K562 (cell line): ENCODE data around the gene ZDHHC24. TPM values are rescaled to one million over a fixed set of nuclear protein-coding genes. Genes with fewer than 3 reads are reported as not detected.

ENCODE experiments used
- ATAC-seq: fragments of 200-7000 bp; cut with Tn5 transposase; 3 replicates; pipeline ENCODE4 v1.9.1; 2020; ENCODE audit warnings: moderate library complexity
- BruUV-seq: library from RNA; stranded (reverse); fragments of 400-500 nt; replicated peaks from 2 replicates; lab custom pipeline; 2021; lab: Mats Ljungman, UMichigan
- CTCF ChIA-PET: fragments of 300-600 bp; formaldehyde crosslinking; extraction: SDS; loops from one replicate; lab custom pipeline; 2021; ENCODE audit warnings: low intra/inter-chr PET ratio; lab: Yijun Ruan, JAX
- POLR2A ChIA-PET: fragments of 300-600, 350-650 bp; sonication (Branson Sonifier 250); formaldehyde crosslinking; extraction: SDS; loops from one replicate; lab custom pipeline; 2021; ENCODE audit warnings: antibody characterized with exemption, inconsistent platforms; lab: Yijun Ruan, JAX
- DNase-seq, 4 experiments: peaks; one replicate each; pipeline versions ENCODE4 v3.0.0 to v3.0.0-alpha.2; 2011 to 2018; ENCODE audit warnings: low spot score in 3 of 4, mixed read lengths in 3 of 4; ENCODE audit errors: extremely low read depth in 1 of 4
- FAIRE-seq: peaks from 2 replicates; lab custom pipeline; 2011; peaks lifted over from hg19 to GRCh38; lab: Jason Lieb, UNC
- H2AFZ ChIP-seq: 2 replicates; pipeline ENCODE4 v1.6.0; 2011; ENCODE audit warnings: low read depth, low read length, control low read depth, inconsistent platforms
- H3K27ac ChIP-seq: fragments of 200-600 bp; 3 replicates; pipeline ENCODE4 v1.8.0; 2011; ENCODE audit warnings: low read depth, mild to moderate bottlenecking, control low read depth, inconsistent platforms, low read length, moderate library complexity, mixed read lengths; ENCODE audit errors: extremely low read depth
- H3K27me3 ChIP-seq, 2 experiments: fragments of 300-600 bp in 1 of 2; 2 replicates in 1 of 2; 3 replicates in 1 of 2; pipeline versions ENCODE4 v1.6.0 to v1.8.0; 2011; ENCODE audit warnings: inconsistent platforms in 2 of 2, low read length in 2 of 2, mild to moderate bottlenecking in 1 of 2, mixed read lengths in 1 of 2, moderate library complexity in 1 of 2; ENCODE audit not compliant: control insufficient read depth in 2 of 2, insufficient read depth in 2 of 2
- H3K36me3 ChIP-seq: fragments of 300-600 bp; 3 replicates; pipeline ENCODE4 v1.8.0; 2011; ENCODE audit warnings: mild to moderate bottlenecking, low read length, inconsistent platforms; ENCODE audit not compliant: control insufficient read depth, insufficient read depth
- H3K4me1 ChIP-seq, 2 experiments: fragments of 200-600 bp in 1 of 2; replicated peaks in 1 of 2; 2 replicates in 1 of 2; 3 replicates in 1 of 2; pipeline versions ENCODE4 v1.5.1 to v1.8.0; 2011; ENCODE audit warnings: inconsistent platforms in 2 of 2, low read length in 2 of 2, mild to moderate bottlenecking in 1 of 2, mixed read lengths in 1 of 2, moderate library complexity in 1 of 2; ENCODE audit not compliant: control insufficient read depth in 2 of 2, insufficient read depth in 2 of 2
- H3K4me2 ChIP-seq: 2 replicates; pipeline ENCODE4 v1.6.1; 2011; ENCODE audit warnings: low read length, control low read depth, inconsistent platforms, mixed read lengths; ENCODE audit not compliant: insufficient read depth
- H3K4me3 ChIP-seq: fragments of 200-600 bp; sonication (generic), shearing (Covaris generic); 2 replicates; pipeline ENCODE4 v1.5.1; 2016; ENCODE audit warnings: control low read depth, inconsistent platforms
- H3K79me2 ChIP-seq: fragments of 200-600 bp; 3 replicates; pipeline ENCODE4 v1.8.0; 2011; ENCODE audit warnings: low read length, inconsistent platforms; ENCODE audit not compliant: control insufficient read depth, insufficient read depth
- H3K9ac ChIP-seq, 2 experiments: 2 replicates each; pipeline versions ENCODE4 v1.6.0 to v1.6.1; 2011; ENCODE audit warnings: low read depth in 2 of 2, low read length in 2 of 2, control low read depth in 1 of 2, inconsistent platforms in 1 of 2, mild to moderate bottlenecking in 1 of 2, mixed read lengths in 1 of 2; ENCODE audit not compliant: insufficient read depth in 1 of 2
- H3K9me1 ChIP-seq: one replicate; pipeline ENCODE4 v1.6.0; 2011; ENCODE audit warnings: inconsistent platforms, mild to moderate bottlenecking, low read length, moderate library complexity; ENCODE audit not compliant: control insufficient read depth, insufficient read depth
- H3K9me3 ChIP-seq: replicated peaks from 2 replicates; pipeline ENCODE4 v1.5.1; 2011; ENCODE audit warnings: low read depth, low read length, inconsistent platforms; ENCODE audit not compliant: control insufficient read depth, insufficient read depth
- H4K20me1 ChIP-seq: replicated peaks from 2 replicates; pipeline ENCODE4 v1.6.1; 2011; ENCODE audit warnings: low read length, inconsistent platforms, mixed read lengths; ENCODE audit not compliant: control insufficient read depth, insufficient read depth
- ADNP ChIP-seq: fragments of 200-800 bp; sonication (Bioruptor generic); IDR thresholded peaks from 2 replicates; pipeline ENCODE4 v1.6.1; 2016; ENCODE audit warnings: missing genetic modification characterization, missing compliant biosample characterization
- CBFA2T2 ChIP-seq: fragments of 450-650 bp; conservative IDR thresholded peaks from 2 replicates; pipeline ENCODE4 v1.6.1; 2017; ENCODE audit warnings: mild to moderate bottlenecking
- CBX1 ChIP-seq: sonication (generic); IDR thresholded peaks from 2 replicates; pipeline ENCODE4 v1.6.1; 2016; ENCODE audit warnings: antibody characterized with exemption, low read depth, mild to moderate bottlenecking
- CHCHD3 ChIP-seq: fragments of 250-450 bp; sonication (Bioruptor Pico); IDR thresholded peaks from 2 replicates; pipeline ENCODE4 v2.1.2; 2022; ENCODE audit warnings: mild to moderate bottlenecking
- ETV6 ChIP-seq, 3 experiments: fragments of 150-350 bp in 1 of 3; sonication (generic) in 1 of 3; formaldehyde crosslinking in 1 of 3; IDR thresholded peaks; 2 replicates each; pipeline versions ENCODE4 v1.6.1 to v1.8.0; 2014 to 2022; ENCODE audit warnings: borderline replicate concordance in 2 of 3, low read depth in 2 of 3, antibody characterized with exemption in 1 of 3, low read length in 1 of 3, mild to moderate bottlenecking in 1 of 3, missing genetic modification reagents in 1 of 3
- KDM1A ChIP-seq, 2 experiments: fragments of 450-650 bp; IDR thresholded peaks; 2 replicates each; pipeline ENCODE4 v1.6.1; 2016; ENCODE audit warnings: mild to moderate bottlenecking in 2 of 2
- NCOA1 ChIP-seq: fragments of 450-650 bp; IDR thresholded peaks from 2 replicates; pipeline ENCODE4 v1.6.1; 2016; ENCODE audit warnings: low read depth
- RBFOX2 ChIP-seq: fragments of 200-400 bp; formaldehyde crosslinking; IDR thresholded peaks from 2 replicates; pipeline ENCODE4 v1.6.1; 2017; ENCODE audit warnings: low read depth, mild to moderate bottlenecking, low read length, moderate library complexity
- TBL1XR1 ChIP-seq, 2 experiments: IDR thresholded peaks; 2 replicates each; pipeline ENCODE4 v1.6.1; 2012; ENCODE audit warnings: improper control_type of control experiment in 2 of 2, low read length in 2 of 2, mild to moderate bottlenecking in 1 of 2
- TBP ChIP-seq: optimal IDR thresholded peaks from 2 replicates; pipeline ENCODE3; 2011; ENCODE audit warnings: low read depth, low read length, improper control_type of control experiment
- TSC22D4 ChIP-seq: fragments of 450-650 bp; IDR thresholded peaks from 2 replicates; pipeline ENCODE4 v1.6.1; 2016; ENCODE audit warnings: missing genetic modification characterization, missing biosample characterization, control low read depth
- ZNF436 ChIP-seq: fragments of 250-450, 450-650 bp; sonication (Bioruptor Pico); formaldehyde crosslinking; IDR thresholded peaks from 2 replicates; pipeline ENCODE4 v1.7.0; 2020; ENCODE audit warnings: mild to moderate bottlenecking
- ZNF551 ChIP-seq: fragments of 250-450 bp; sonication (Bioruptor Pico); IDR thresholded peaks from 2 replicates; pipeline ENCODE4 v1.5.0; 2021; ENCODE audit warnings: mild to moderate bottlenecking, moderate library complexity
- whole genome bisulfite sequencing: fragments of 100-300 bp; shearing (Covaris generic); methylation state at CpG from one replicate; pipeline ENCODE4 v1.1.6; 2016; ENCODE audit warnings: low coverage, mixed read lengths; ENCODE audit not compliant: insufficient coverage; ENCODE audit errors: missing lambda C conversion rate; 5-methylcytosine and 5-hydroxymethylcytosine counted together
- in situ Hi-C: fragments of 300-500 bp; cut with MboI; formaldehyde crosslinking; loops from 4 replicates; pipeline ENCODE4 v1.15.0; 2018; ENCODE audit warnings: inconsistent platforms, mixed read lengths
- intact Hi-C: fragments of 100-400 bp; cut with micrococcal nuclease; formaldehyde crosslinking; loops from 2 replicates; pipeline ENCODE4 v1.14.2; 2022
- polyA plus RNA-seq, 8 experiments: library from polyadenylated mRNA; depleted of rRNA in 4 of 8; stranded (reverse) in 5 of 8; unstranded in 3 of 8; fragments of >200 nt; fragmentation: Nextera tagmentation in 2 of 8; fragmentation: Illumina TruSeq in 1 of 8; extraction: Ambion mirVana in 2 of 8; extraction: Trizol in 1 of 8; gene quantifications; 2 replicates each; pipeline versions ENCODE4 v1.2.1 to v1.2.3, GENCODE V29; 2011 to 2014; ENCODE audit warnings: inconsistent platforms in 1 of 8, missing spikeins in 1 of 8
- total RNA-seq, 7 experiments: library from RNA; depleted of rRNA in 6 of 7; stranded (reverse); fragments of >200 nt in 6 of 7; fragmentation: Illumina TruSeq in 2 of 7; extraction: Trizol in 2 of 7; gene quantifications; 2 replicates each; pipeline versions ENCODE4 v1.2.1 to v1.2.3, GENCODE V29; 2011 to 2021; ENCODE audit warnings: low replicate concordance in 1 of 7
- TF ChIP-seq, protein P1 (sequence below): sonication (generic); formaldehyde crosslinking; IDR thresholded peaks from 2 replicates; pipeline ENCODE4 v1.8.0; 2022; ENCODE audit warnings: mild to moderate bottlenecking, missing genetic modification reagents
- TF ChIP-seq, protein P2 (sequence below), 2 experiments: fragments of 150-350 bp in 1 of 2; IDR thresholded peaks; 2 replicates each; pipeline ENCODE4 v1.6.1; 2012 to 2016; ENCODE audit warnings: low read depth in 2 of 2, low read length in 2 of 2, mild to moderate bottlenecking in 1 of 2, moderate library complexity in 1 of 2
- TF ChIP-seq, protein P3 (sequence below): fragments of 250-450 bp; sonication (Bioruptor Pico); IDR thresholded peaks from 2 replicates; pipeline ENCODE4 v1.8.0; 2022; ENCODE audit warnings: inconsistent platforms

The ZDHHC24 gene
- total and polyA plus RNA-seq, 9 of the 15 experiments (the other 6 are each of a cell fraction or from before 2014, with no cell fraction given) = 0.45 to 11.2 (median 2.7) TPM

GRCh38 chr11:66494935-66495334 lies 50.9 kb downstream of the ZDHHC24 start (continued):
- peak; percentile 16; the same call in 1 of the 2 replicates for TF ChIP-seq RBFOX2
- no peak for TF ChIP-seq ZNF436 (CRISPR knock-in tag)
- TF ChIP-seq, protein P1, sequence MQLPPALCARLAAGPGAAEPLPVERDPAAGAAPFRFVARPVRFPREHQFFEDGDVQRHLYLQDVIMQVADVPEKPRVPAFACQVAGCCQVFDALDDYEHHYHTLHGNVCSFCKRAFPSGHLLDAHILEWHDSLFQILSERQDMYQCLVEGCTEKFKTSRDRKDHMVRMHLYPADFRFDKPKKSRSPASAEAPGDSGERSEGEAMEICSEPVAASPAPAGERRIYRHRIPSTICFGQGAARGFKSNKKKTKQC (CRISPR knock-in tag) = no peak
- TF ChIP-seq, all 486 proteins: peak for 4

GRCh38 chr11:66494458-66494857 lies 51.4 kb downstream of the ZDHHC24 start:
- no TSS peak for BruUV-seq
- TF ChIP-seq NCOA1 (no peak), TSC22D4 (tag) (no peak), KDM1A (IDR thresholded peaks at IDR 0.05) (peak in 1 of 2 experiments; percentile 51; a peak in 1 of 4 replicates), CBFA2T2 (no peak), ETV6 (IDR thresholded peaks at IDR 0.05; ENCODE audit: borderline replicate concordance in 1 of 2, low read depth in 2 of 2, low read length in 1 of 2) (no peak), ETV6 (CRISPR knock-in tag; IDR thresholded peaks at IDR 0.05; ENCODE audit: borderline replicate concordance) (no peak), CHCHD3 (no peak), ADNP (tag) (peak; percentile 51; the same call in 1 of the 2 replicates), TBP (no peak), TBL1XR1 (IDR thresholded peaks at IDR 0.05; ENCODE audit: low read length in 2 of 2) (no peak), ZNF551 (CRISPR knock-in tag) (no peak), CBX1 (peak; percentile 36; the same call in 1 of the 2 replicates)
- TF ChIP-seq, protein P2, sequence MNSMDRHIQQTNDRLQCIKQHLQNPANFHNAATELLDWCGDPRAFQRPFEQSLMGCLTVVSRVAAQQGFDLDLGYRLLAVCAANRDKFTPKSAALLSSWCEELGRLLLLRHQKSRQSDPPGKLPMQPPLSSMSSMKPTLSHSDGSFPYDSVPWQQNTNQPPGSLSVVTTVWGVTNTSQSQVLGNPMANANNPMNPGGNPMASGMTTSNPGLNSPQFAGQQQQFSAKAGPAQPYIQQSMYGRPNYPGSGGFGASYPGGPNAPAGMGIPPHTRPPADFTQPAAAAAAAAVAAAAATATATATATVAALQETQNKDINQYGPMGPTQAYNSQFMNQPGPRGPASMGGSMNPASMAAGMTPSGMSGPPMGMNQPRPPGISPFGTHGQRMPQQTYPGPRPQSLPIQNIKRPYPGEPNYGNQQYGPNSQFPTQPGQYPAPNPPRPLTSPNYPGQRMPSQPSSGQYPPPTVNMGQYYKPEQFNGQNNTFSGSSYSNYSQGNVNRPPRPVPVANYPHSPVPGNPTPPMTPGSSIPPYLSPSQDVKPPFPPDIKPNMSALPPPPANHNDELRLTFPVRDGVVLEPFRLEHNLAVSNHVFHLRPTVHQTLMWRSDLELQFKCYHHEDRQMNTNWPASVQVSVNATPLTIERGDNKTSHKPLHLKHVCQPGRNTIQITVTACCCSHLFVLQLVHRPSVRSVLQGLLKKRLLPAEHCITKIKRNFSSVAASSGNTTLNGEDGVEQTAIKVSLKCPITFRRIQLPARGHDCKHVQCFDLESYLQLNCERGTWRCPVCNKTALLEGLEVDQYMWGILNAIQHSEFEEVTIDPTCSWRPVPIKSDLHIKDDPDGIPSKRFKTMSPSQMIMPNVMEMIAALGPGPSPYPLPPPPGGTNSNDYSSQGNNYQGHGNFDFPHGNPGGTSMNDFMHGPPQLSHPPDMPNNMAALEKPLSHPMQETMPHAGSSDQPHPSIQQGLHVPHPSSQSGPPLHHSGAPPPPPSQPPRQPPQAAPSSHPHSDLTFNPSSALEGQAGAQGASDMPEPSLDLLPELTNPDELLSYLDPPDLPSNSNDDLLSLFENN (IDR thresholded peaks at IDR 0.05; ENCODE audit: low read depth in 2 of 2, low read length in 2 of 2) = no peak
- TF ChIP-seq, protein P3, sequence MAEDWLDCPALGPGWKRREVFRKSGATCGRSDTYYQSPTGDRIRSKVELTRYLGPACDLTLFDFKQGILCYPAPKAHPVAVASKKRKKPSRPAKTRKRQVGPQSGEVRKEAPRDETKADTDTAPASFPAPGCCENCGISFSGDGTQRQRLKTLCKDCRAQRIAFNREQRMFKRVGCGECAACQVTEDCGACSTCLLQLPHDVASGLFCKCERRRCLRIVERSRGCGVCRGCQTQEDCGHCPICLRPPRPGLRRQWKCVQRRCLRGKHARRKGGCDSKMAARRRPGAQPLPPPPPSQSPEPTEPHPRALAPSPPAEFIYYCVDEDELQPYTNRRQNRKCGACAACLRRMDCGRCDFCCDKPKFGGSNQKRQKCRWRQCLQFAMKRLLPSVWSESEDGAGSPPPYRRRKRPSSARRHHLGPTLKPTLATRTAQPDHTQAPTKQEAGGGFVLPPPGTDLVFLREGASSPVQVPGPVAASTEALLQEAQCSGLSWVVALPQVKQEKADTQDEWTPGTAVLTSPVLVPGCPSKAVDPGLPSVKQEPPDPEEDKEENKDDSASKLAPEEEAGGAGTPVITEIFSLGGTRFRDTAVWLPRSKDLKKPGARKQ = no peak

More at GRCh38 chr11:66494458-66494857, 51.4 kb downstream of the ZDHHC24 start:
- no peaks in the 10 kb centered on the region for H3K9me3 ChIP-seq
- H3K4me3 ChIP-seq = no peak overlapping the region
- ChIA-PET POLR2A (interaction anchor here (0.7 kb wide), 1 partner anchor 105 kb away, joined by 3 read pairs; no protein-coding TSS in a partner anchor), CTCF (no interaction called here)
- H3K4me2 ChIP-seq = no peak overlapping the region
- peaks cover 50% of the 10 kb centered on the region; the same call in 2 of the 3 replicates for H3K36me3 ChIP-seq
- H3K79me2 ChIP-seq = no peaks in the 10 kb centered on the region
- peaks cover 0 to 30% of the 10 kb centered on the region in 2 experiments; a peak in 3 of 5 replicates for H3K4me1 ChIP-seq
- H4K20me1 ChIP-seq = 0 out of 2 replicates have a peak, but pooled peaks cover 2% of the 10 kb centered on the region
- DNase-seq (no peak), ATAC-seq (no peak), FAIRE-seq (no peak)
- H3K27me3 ChIP-seq = no peaks in the 10 kb centered on the region
- WGBS = 81% methylated on average over 7 of the region's 7 CpGs
- no peak overlapping the region for H2AFZ ChIP-seq
- intact Hi-C loops (no loop called here), in situ Hi-C loops (no loop called here)
- H3K9ac ChIP-seq = peak overlapping the region in 1 of 2 experiments; percentile 45; a peak in 1 of 4 replicates
- no peak overlapping the region for H3K27ac ChIP-seq
- no peaks in the 10 kb centered on the region for H3K9me1 ChIP-seq
